GM23338 (cell line): ENCODE results near the gene C2orf42. TPM values are rescaled to one million over a fixed set of nuclear protein-coding genes. Genes with fewer than 3 reads are reported as not detected.

Source experiments
- ATAC-seq: fragments of 200-7000 bp; cut with Tn5 transposase; 3 replicates; pipeline ENCODE4 v1.9.1; 2020
- DNase-seq: peaks from one replicate; pipeline ENCODE4 v3.0.0-alpha.2; 2015; ENCODE audit warnings: low spot score
- H2AFZ ChIP-seq: fragments of 200-600 bp; sonication (generic); 2 replicates; pipeline ENCODE4 v1.8.0; 2016; ENCODE audit warnings: antibody characterized with exemption, mild to moderate bottlenecking, moderate library complexity
- H3F3A ChIP-seq: fragments of 200-600 bp; sonication (generic); replicated peaks from 2 replicates; pipeline ENCODE4 v1.8.0; 2017; ENCODE audit warnings: antibody characterized with exemption, mixed run types, low read depth
- H3K27ac ChIP-seq: fragments of 200-600 bp; sonication (generic); 2 replicates; pipeline ENCODE4 v1.6.1; 2016; ENCODE audit warnings: low read depth
- H3K27me3 ChIP-seq: fragments of 200-600 bp; sonication (generic); 2 replicates; pipeline ENCODE4 v1.8.0; 2016; ENCODE audit warnings: mild to moderate bottlenecking, mixed run types, moderate library complexity; ENCODE audit not compliant: insufficient read depth
- H3K36me3 ChIP-seq: fragments of 200-600 bp; sonication (generic); 2 replicates; pipeline ENCODE4 v1.8.0; 2016; ENCODE audit warnings: mild to moderate bottlenecking; ENCODE audit not compliant: insufficient read depth
- H3K4me1 ChIP-seq: fragments of 200-600 bp; sonication (generic); 2 replicates; pipeline ENCODE4 v1.8.0; 2016; ENCODE audit warnings: mild to moderate bottlenecking, moderate library complexity; ENCODE audit not compliant: insufficient read depth
- H3K4me2 ChIP-seq: fragments of 200-600 bp; sonication (generic); 2 replicates; pipeline ENCODE4 v1.7.1; 2017; ENCODE audit warnings: mixed run types
- H3K4me3 ChIP-seq: fragments of 200-600 bp; sonication (generic); 2 replicates; pipeline ENCODE4 v1.6.1; 2016; ENCODE audit warnings: mixed run types
- H3K79me2 ChIP-seq: fragments of 200-600 bp; sonication (generic); replicated peaks from 2 replicates; pipeline ENCODE4 v1.8.0; 2017; ENCODE audit warnings: mild to moderate bottlenecking; ENCODE audit not compliant: insufficient read depth
- H3K9me2 ChIP-seq: fragments of 200-600 bp; sonication (generic); 2 replicates; pipeline ENCODE4 v1.8.0; 2017; ENCODE audit not compliant: insufficient read depth
- H4K20me1 ChIP-seq: fragments of 200-600 bp; sonication (generic); replicated peaks from 2 replicates; pipeline ENCODE4 v1.8.0; 2017; ENCODE audit warnings: mild to moderate bottlenecking; ENCODE audit not compliant: insufficient read depth
- H3K27ac Mint-ChIP-seq: 2 replicates; pipeline ENCODE4 v1.8.0; 2020; ENCODE audit warnings: inconsistent platforms, mild to moderate bottlenecking, moderate library complexity, mixed read lengths
- H3K27me3 Mint-ChIP-seq: 3 replicates; pipeline ENCODE4 v1.8.0; 2022; ENCODE audit warnings: low read depth, mild to moderate bottlenecking, moderate library complexity, mixed read lengths, inconsistent platforms; ENCODE audit not compliant: insufficient read depth, poor library complexity
- H3K36me3 Mint-ChIP-seq: 3 replicates; pipeline ENCODE4 v1.8.0; 2021; ENCODE audit warnings: low read depth, mild to moderate bottlenecking, inconsistent platforms, moderate library complexity, mixed read lengths
- H3K4me1 Mint-ChIP-seq: 3 replicates; pipeline ENCODE4 v1.8.0; 2020; ENCODE audit warnings: mild to moderate bottlenecking, inconsistent platforms, mixed read lengths
- H3K4me3 Mint-ChIP-seq: 3 replicates; pipeline ENCODE4 v1.8.0; 2021; ENCODE audit warnings: moderate library complexity, mild to moderate bottlenecking, inconsistent platforms, mixed read lengths
- H3K9me3 Mint-ChIP-seq: 3 replicates; pipeline ENCODE4 v1.8.0; 2020; ENCODE audit warnings: moderate library complexity, mild to moderate bottlenecking, inconsistent platforms, mixed read lengths
- CREB1 ChIP-seq: fragments of 250-450 bp; sonication (Bioruptor Pico); IDR thresholded peaks from 2 replicates; pipeline ENCODE4 v1.5.0; 2020; ENCODE audit warnings: low read depth, mild to moderate bottlenecking, moderate library complexity
- CTCF ChIP-seq, 2 experiments: fragments of 200-600 bp in 1 of 2; sonication (generic) in 1 of 2; conservative IDR thresholded peaks; 2 replicates each; pipeline versions ENCODE4 v1.5.1 to v1.6.1; 2016 to 2017; ENCODE audit warnings: antibody characterized with exemption in 2 of 2, low read depth in 2 of 2, mild to moderate bottlenecking in 2 of 2, moderate library complexity in 1 of 2
- EZH2 ChIP-seq: fragments of 200-600 bp; sonication (generic); IDR thresholded peaks from one replicate; pipeline ENCODE4 v1.8.0; 2017; ENCODE audit warnings: antibody characterized with exemption, mild to moderate bottlenecking, low read depth; ENCODE audit not compliant: unreplicated experiment
- EZH2phosphoT487 ChIP-seq: fragments of 200-600 bp; sonication (generic); IDR thresholded peaks from one replicate; pipeline ENCODE4 v1.8.1; 2018; ENCODE audit warnings: antibody characterized with exemption; ENCODE audit not compliant: unreplicated experiment
- POLR2AphosphoS5 ChIP-seq: IDR thresholded peaks from 2 replicates; pipeline ENCODE4 v1.6.1; 2016; ENCODE audit warnings: antibody characterized with exemption, low read depth
- REST ChIP-seq: IDR thresholded peaks from one replicate; pipeline ENCODE4 v1.6.1; 2018; ENCODE audit warnings: antibody characterized with exemption; ENCODE audit not compliant: unreplicated experiment
- ZNF114 ChIP-seq: fragments of 250-450 bp; sonication (Bioruptor Pico); IDR thresholded peaks from 2 replicates; pipeline ENCODE4 v1.5.0; 2020; ENCODE audit warnings: mild to moderate bottlenecking, moderate library complexity
- ZNF331 ChIP-seq: fragments of 250-450 bp; sonication (Bioruptor Pico); IDR thresholded peaks from 2 replicates; pipeline ENCODE4 v1.5.0; 2020; ENCODE audit warnings: low read depth, mild to moderate bottlenecking, moderate library complexity
- polyA plus RNA-seq: library from polyadenylated mRNA; unstranded; fragments of >200 nt; fragmentation: Nextera tagmentation; extraction: Ambion mirVana; gene quantifications from 2 replicates; pipeline ENCODE4 v1.2.1, GENCODE V29; 2016
- total RNA-seq: library from RNA; depleted of rRNA; stranded (reverse); fragments of >200 nt; shearing (Covaris generic); gene quantifications from 2 replicates; pipeline ENCODE4 v1.2.3, GENCODE V29; 2014
- TF ChIP-seq, protein P1 (sequence below): IDR thresholded peaks from 2 replicates; pipeline ENCODE4 v1.6.1; 2016; ENCODE audit warnings: antibody characterized with exemption

Gene C2orf42
- total and polyA plus RNA-seq, 2 experiments from 2014 or later = 4.3 to 6.9 TPM

DNA sequence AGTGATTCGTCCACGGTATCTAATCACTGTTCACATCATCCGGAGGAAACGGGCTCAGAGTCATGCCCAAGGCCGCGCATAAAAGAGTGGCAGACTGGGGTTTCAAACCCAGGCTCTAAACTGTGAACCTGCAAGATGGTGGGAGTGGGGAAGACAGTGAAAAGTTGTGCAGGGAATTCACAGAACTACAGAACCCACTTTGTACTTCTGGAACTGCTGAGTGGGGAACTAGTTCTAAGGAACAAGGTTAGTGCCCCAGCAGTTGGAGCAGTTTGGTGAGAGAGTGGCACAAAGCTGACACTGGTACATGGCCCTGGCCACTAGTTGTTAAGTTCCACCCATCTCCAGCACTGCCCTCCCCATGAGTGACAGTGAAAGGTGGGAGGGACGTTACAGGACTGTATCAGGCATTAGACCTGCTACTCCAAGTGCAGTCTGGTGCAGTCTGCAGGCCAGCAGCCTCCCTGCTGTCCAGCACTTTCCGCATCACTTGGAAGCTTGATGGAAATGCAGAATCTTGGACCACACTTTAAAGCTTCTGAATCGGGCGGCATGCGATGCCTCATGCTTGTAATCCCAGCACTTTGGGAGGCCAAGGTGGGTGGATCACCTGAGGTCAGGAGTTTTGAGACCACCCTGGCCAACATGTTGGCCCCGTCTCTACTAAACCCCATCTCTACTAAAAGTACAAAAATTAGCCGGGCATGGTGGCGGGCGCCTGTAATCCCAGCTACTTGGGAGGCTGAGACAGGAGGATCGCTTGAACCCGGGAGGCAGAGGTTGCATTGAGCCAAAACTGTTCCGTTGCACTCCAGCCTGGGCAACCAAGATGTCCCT is 47.3 kb downstream of the C2orf42 start:
- Mint-ChIP-seq H3K27me3 (peaks cover 24% of the 10 kb centered on the region), H3K9me3 (no peaks in the 10 kb centered on the region; the same call in 2 of the 3 replicates), H3K27ac (peak overlapping the region; percentile 94), H3K4me3 (peak overlapping the region; percentile 62), H3K36me3 (peaks cover under 1% of the 10 kb centered on the region), H3K4me1 (peaks cover 33% of the 10 kb centered on the region)
- H3F3A ChIP-seq = peaks cover 30% of the 10 kb centered on the region
- H2AFZ ChIP-seq = peak overlapping the region; percentile 84; the same call in 1 of the 2 replicates
- no peaks in the 10 kb centered on the region for H3K36me3 ChIP-seq
- H3K27ac ChIP-seq = peak overlapping the region; percentile 86
- H3K27me3 ChIP-seq = no peaks in the 10 kb centered on the region
- no peaks in the 10 kb centered on the region for H4K20me1 ChIP-seq
- peak overlapping the region; percentile 43 for H3K4me3 ChIP-seq
- peak; percentile 34 for DNase-seq
- no peaks in the 10 kb centered on the region for H3K79me2 ChIP-seq
- no peaks in the 10 kb centered on the region for H3K9me2 ChIP-seq
- H3K4me2 ChIP-seq = peak overlapping the region; percentile 72
- ATAC-seq = peak; percentile 0; the same call in 2 of the 3 replicates
- no peak for TF ChIP-seq REST
- 0 out of 2 replicates have a peak, but pooled peaks have one; percentile 28 for TF ChIP-seq POLR2AphosphoS5
- TF ChIP-seq EZH2 = no peak
- H3K4me1 ChIP-seq = peaks cover 30% of the 10 kb centered on the region

DNA sequence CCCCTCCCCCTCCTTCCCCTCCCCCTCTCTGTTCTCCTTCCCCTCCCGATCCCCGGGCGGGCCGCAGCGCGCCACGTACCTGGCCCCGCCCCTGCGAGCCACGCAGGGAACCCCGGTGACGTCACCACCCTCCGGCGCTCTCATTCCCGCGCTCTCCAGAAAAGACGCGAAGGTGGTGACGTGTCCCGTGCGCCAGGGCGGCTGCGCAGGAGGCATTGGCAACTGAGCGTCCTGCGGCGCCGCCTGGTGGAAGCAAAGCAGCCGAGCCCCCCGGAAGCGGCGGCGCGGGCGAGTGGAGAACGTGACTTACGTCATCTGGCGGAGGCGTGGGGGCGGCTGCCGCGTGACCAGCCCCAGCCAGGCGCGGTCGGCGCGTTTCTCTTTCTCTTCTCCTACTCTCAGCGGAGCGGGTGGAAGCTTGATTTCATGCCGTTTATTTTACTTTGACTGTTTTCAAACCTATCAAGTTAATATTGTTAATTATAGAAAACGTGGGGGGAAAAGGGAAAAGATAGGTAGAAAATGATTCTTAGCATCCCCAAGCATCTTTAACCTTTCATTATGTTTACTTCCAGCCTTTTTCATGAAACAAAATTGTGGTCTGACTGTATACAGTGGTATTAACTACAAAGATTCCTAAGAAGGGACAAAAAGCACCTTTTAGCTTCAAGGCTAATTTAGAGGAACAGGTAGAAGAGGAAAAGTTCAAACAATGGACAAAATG is 48.1 kb downstream of the C2orf42 start:
- H3K4me2 ChIP-seq = peak overlapping the region; percentile 72
- peak overlapping the region; percentile 82 for H3K4me3 Mint-ChIP-seq
- ATAC-seq (peak; percentile 43), DNase-seq (peak; percentile 100)
- H3K27me3 ChIP-seq = no peaks in the 10 kb centered on the region
- H3K9me2 ChIP-seq = no peaks in the 10 kb centered on the region
- peak; percentile 46 for TF ChIP-seq POLR2AphosphoS5
- TF ChIP-seq EZH2phosphoT487 = no peak
- no peak for TF ChIP-seq ZNF331
- peak; percentile 73 to 100 for TF ChIP-seq CTCF (conservative IDR thresholded peaks at IDR 0.05; ENCODE audit: low read depth in 2 of 2)
- TF ChIP-seq CREB1 = peak; percentile 100
- TF ChIP-seq, protein P1, sequence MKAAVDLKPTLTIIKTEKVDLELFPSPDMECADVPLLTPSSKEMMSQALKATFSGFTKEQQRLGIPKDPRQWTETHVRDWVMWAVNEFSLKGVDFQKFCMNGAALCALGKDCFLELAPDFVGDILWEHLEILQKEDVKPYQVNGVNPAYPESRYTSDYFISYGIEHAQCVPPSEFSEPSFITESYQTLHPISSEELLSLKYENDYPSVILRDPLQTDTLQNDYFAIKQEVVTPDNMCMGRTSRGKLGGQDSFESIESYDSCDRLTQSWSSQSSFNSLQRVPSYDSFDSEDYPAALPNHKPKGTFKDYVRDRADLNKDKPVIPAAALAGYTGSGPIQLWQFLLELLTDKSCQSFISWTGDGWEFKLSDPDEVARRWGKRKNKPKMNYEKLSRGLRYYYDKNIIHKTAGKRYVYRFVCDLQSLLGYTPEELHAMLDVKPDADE = 0 out of 2 replicates have a peak, but pooled peaks have one; percentile 48
- no peak for TF ChIP-seq ZNF114 (CRISPR knock-in tag)
- H3K4me3 ChIP-seq = peak overlapping the region; percentile 78
- H3K79me2 ChIP-seq = no peaks in the 10 kb centered on the region
- H3F3A ChIP-seq = peaks cover 30% of the 10 kb centered on the region
- no peaks in the 10 kb centered on the region; the same call in 2 of the 3 replicates for H3K9me3 Mint-ChIP-seq
- H3K27ac Mint-ChIP-seq = peak overlapping the region; percentile 94
- H3K27me3 Mint-ChIP-seq = peaks cover 24% of the 10 kb centered on the region
- peaks cover 37% of the 10 kb centered on the region for H3K4me1 Mint-ChIP-seq
- H3K36me3 ChIP-seq = no peaks in the 10 kb centered on the region
- H3K27ac ChIP-seq = peak overlapping the region; percentile 86
- no peak overlapping the region for H2AFZ ChIP-seq
- H4K20me1 ChIP-seq = no peaks in the 10 kb centered on the region
- peaks cover 30% of the 10 kb centered on the region for H3K4me1 ChIP-seq
- H3K36me3 Mint-ChIP-seq = no peaks in the 10 kb centered on the region; the same call in 2 of the 3 replicates
